ENCODE measurements around the gene ASAP2. TPM values are rescaled to one million over a fixed set of nuclear protein-coding genes. Genes with fewer than 3 reads are reported as not detected.

Gene ASAP2
- total and polyA plus RNA-seq, 2 experiments from 2014 or later = 8.5 to 16.7 TPM

GRCh38 chr2:9330612-9331270, 124.1 kb downstream of the ASAP2 start:
- Histone ChIP-seq H3K27ac (peak overlapping the region; percentile 82), H3K4me3 (no peak overlapping the region), H3K27me3 (no peaks in the 10 kb centered on the region), H3K36me3 (no peaks in the 10 kb centered on the region), H3K9me3 (ENCODE audit: low read depth) (no peaks in the 10 kb centered on the region), H3K4me1 (ENCODE audit: low read depth) (peaks cover 53% of the 10 kb centered on the region)
- TF ChIP-seq, protein P1, sequence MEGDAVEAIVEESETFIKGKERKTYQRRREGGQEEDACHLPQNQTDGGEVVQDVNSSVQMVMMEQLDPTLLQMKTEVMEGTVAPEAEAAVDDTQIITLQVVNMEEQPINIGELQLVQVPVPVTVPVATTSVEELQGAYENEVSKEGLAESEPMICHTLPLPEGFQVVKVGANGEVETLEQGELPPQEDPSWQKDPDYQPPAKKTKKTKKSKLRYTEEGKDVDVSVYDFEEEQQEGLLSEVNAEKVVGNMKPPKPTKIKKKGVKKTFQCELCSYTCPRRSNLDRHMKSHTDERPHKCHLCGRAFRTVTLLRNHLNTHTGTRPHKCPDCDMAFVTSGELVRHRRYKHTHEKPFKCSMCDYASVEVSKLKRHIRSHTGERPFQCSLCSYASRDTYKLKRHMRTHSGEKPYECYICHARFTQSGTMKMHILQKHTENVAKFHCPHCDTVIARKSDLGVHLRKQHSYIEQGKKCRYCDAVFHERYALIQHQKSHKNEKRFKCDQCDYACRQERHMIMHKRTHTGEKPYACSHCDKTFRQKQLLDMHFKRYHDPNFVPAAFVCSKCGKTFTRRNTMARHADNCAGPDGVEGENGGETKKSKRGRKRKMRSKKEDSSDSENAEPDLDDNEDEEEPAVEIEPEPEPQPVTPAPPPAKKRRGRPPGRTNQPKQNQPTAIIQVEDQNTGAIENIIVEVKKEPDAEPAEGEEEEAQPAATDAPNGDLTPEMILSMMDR (IDR thresholded peaks at IDR 0.05; ENCODE audit: low read depth, low read length) = no peak
- no peak for DNase-seq (ENCODE audit: low read depth in 1 of 2, low spot score in 1 of 2)

DNA sequence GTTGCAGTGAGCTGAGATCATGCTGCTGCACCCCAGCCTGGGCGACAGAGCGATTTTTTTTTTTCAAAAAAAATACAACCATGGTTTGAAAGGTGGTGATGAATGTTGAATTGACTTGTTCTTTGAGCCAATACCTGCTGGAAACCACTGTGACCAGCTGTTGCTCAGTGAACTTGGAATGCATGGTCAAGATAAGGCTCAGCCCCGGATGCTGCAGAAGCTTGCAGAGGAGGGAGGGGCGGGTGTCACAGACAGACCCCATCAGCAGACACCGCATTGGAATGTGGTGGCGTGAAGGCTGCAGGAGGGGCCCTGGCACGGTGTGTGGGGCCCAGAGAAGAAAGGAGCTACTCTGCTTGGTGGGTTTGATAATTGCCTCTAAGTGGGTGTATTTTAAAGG, 125.1 kb downstream of the ASAP2 start:
- peak overlapping the region; percentile 82 for H3K27ac ChIP-seq
- DNase-seq (ENCODE audit: low read depth in 1 of 2, low spot score in 1 of 2) = peak; percentile 73 to 86
- no peaks in the 10 kb centered on the region for H3K36me3 ChIP-seq

GRCh38 chr2:9332136-9332852, 125.7 kb downstream of the ASAP2 start:
- Histone ChIP-seq H3K4me3 (no peak overlapping the region), H3K4me1 (ENCODE audit: low read depth) (peaks cover 53% of the 10 kb centered on the region), H3K27me3 (no peaks in the 10 kb centered on the region), H3K36me3 (no peaks in the 10 kb centered on the region), H3K27ac (peak overlapping the region; percentile 82), H3K9me3 (ENCODE audit: low read depth) (no peaks in the 10 kb centered on the region)
- DNase-seq (ENCODE audit: low read depth in 1 of 2, low spot score in 1 of 2) = no peak
- TF ChIP-seq, protein P1 (IDR thresholded peaks at IDR 0.05; ENCODE audit: low read depth, low read length) = no peak

More for the DNA sequence above, 125.1 kb downstream of the ASAP2 start:
- peaks cover 52% of the 10 kb centered on the region for H3K4me1 ChIP-seq (ENCODE audit: low read depth)
- no peaks in the 10 kb centered on the region for H3K9me3 ChIP-seq (ENCODE audit: low read depth)
- H3K27me3 ChIP-seq = no peaks in the 10 kb centered on the region
- H3K4me3 ChIP-seq = no peak overlapping the region
- TF ChIP-seq, protein P1 (IDR thresholded peaks at IDR 0.05; ENCODE audit: low read depth, low read length) = no peak

DNA sequence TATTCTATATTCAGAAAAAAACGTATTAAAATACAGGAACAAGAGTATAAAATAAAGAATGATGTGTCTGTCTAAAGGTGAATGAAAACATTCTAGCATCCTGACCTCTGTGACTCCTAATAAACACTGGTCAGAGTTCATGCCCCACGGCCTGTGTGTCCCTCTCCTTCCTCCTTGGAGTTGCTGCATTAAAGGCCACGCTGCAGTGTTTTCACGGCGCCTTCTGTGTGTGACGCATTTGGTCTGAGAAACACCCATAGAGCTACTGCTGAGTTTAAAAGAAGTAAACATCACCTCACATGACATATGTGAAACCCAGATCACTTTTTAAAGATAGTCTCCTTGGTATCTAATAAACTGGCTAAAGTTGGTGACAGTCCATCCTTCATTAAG, 126.2 kb downstream of the ASAP2 start:
- Histone ChIP-seq H3K4me3 (no peak overlapping the region), H3K4me1 (ENCODE audit: low read depth) (peaks cover 53% of the 10 kb centered on the region), H3K27me3 (no peaks in the 10 kb centered on the region), H3K9me3 (ENCODE audit: low read depth) (no peaks in the 10 kb centered on the region), H3K36me3 (no peaks in the 10 kb centered on the region), H3K27ac (no peak overlapping the region)
- TF ChIP-seq, protein P1 (IDR thresholded peaks at IDR 0.05; ENCODE audit: low read depth, low read length) = no peak
- no peak for DNase-seq (ENCODE audit: low read depth in 1 of 2, low spot score in 1 of 2)

DNA sequence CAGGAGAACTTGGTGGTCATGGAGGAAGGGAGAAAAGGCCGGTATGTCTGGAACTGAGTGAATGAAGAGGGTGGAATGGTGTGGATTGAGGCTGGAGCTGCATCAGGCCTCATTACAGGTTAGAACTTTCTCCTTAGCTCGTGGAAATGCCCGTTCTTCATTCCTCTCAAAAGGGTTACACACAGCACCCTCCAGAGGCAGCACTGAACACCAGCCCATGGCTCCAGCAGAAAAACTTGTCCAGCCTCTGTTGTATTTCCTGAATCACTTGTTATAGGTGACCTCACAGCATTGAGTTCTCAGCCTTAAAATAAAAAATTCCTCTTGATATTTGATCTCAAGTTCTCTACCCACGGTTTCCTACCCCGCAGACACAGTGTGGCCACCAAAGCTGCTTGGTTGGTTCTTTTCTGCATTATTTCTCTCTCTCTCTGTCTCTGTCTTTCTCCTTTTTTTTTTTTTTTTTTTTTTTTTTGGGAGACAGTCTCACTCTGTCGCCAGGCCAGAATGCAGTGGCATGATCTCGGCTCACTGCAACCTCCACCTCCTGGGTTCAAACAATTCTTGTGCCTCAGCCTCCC, 127.1 kb downstream of the ASAP2 start:
- TF ChIP-seq, protein P1 (IDR thresholded peaks at IDR 0.05; ENCODE audit: low read depth, low read length) = peak; percentile 81
- no peaks in the 10 kb centered on the region for H3K36me3 ChIP-seq
- peaks cover 47% of the 10 kb centered on the region for H3K4me1 ChIP-seq (ENCODE audit: low read depth)
- no peak overlapping the region for H3K4me3 ChIP-seq
- H3K27me3 ChIP-seq = no peaks in the 10 kb centered on the region
- H3K9me3 ChIP-seq (ENCODE audit: low read depth) = no peaks in the 10 kb centered on the region
- no peak overlapping the region for H3K27ac ChIP-seq
- DNase-seq (ENCODE audit: low read depth in 1 of 2, low spot score in 1 of 2) = peak; percentile 77 to 85

Data from cardiac muscle cell (in vitro differentiated cells and primary cell).